SK-N-SH (cell line): Measurements from ENCODE around the gene MALRD1.

Source experiments
- CTCF ChIP-seq: fragments of 200-600 bp; sonication (generic); IDR thresholded peaks from 2 replicates; pipeline ENCODE4 v1.6.1; 2017; ENCODE audit warnings: antibody characterized with exemption, mild to moderate bottlenecking, moderate library complexity
- GABPA ChIP-seq: IDR thresholded peaks from 2 replicates; pipeline ENCODE4 v1.4.0; 2012; ENCODE audit warnings: low read depth, mild to moderate bottlenecking
- MXI1 ChIP-seq: IDR thresholded peaks from 2 replicates; pipeline ENCODE4 v1.6.1; 2012; ENCODE audit warnings: mild to moderate bottlenecking, low read depth, low read length, improper control_type of control experiment
- POLR2AphosphoS5 ChIP-seq: IDR thresholded peaks from 2 replicates; pipeline ENCODE4 v1.6.1; 2012; ENCODE audit warnings: low read depth, low read length

- no peak for TF ChIP-seq GABPA
- no peak for TF ChIP-seq CTCF
- no peak for TF ChIP-seq POLR2AphosphoS5
- no peak for TF ChIP-seq MXI1
These were observed 434.8 kb downstream of the MALRD1 start for GRCh38 chr10:19483421-19483820.
